HG03439 (cell line): ENCODE measurements around the gene RPH3AL.

Source experiments
- ATAC-seq: cut with Tn5 transposase; IDR thresholded peaks from one replicate; pipeline ENCODE4 v1.9.1; 2021; ENCODE audit warnings: mild to moderate bottlenecking, moderate library complexity; ENCODE audit not compliant: unreplicated experiment

RPH3AL gene

DNA sequence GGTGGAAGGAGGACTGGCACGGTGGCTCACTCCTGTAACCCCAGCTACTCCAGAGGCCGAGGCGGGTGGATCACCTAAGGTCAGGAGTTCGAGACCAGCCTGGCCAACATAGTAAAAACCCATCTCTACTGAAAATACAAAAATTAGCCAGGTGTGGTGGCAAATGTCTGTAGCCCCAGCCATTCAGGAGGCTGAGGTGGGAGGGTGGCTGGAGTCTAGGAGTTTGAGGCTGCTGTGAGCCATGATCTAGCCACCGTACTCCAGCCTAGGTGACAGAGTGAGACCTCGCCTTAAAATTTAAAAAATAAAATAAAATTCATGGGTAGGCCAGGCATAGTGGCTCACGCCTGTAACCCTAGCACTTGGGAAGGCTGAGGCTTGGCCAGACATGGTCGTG lies 1.2 kb upstream of the RPH3AL start:
- ATAC-seq = no peak

DNA sequence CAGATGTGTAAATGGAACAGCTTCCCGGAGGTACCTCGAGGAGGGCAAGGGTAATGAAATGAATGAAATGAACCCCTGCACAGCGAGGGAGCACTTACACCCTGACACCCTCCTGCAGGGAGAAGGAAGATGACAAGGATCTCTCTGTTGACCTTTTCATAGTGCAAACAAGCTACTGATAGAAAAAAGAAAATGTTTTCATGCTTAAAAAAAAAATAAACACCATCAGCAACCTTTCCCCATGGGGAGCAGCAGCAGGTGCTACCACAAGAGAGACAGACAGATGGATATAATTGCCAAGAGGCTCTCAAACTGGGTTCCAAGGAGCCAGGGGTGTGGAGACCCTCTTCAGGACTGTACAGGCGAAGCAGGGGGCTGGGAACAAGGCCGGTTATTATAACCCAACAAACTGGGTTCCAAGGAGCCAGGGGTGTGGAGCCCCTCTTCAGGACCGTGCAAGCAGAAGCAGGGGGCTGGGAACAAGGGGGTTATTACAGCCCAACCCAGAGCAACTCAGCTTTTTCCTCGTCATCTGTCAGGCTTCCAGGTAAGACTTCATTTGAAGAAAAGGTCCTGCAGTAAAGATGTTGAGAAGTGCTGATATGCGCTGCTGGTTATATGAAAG lies 718 bp upstream of the RPH3AL start:
- ATAC-seq = no peak

- ATAC-seq = no peak
Observed at GRCh38 chr17:351875-352420, 659 bp downstream of the RPH3AL start.

- no peak for ATAC-seq
Observed at GRCh38 chr17:351449-351738, 1.2 kb downstream of the RPH3AL start.

DNA sequence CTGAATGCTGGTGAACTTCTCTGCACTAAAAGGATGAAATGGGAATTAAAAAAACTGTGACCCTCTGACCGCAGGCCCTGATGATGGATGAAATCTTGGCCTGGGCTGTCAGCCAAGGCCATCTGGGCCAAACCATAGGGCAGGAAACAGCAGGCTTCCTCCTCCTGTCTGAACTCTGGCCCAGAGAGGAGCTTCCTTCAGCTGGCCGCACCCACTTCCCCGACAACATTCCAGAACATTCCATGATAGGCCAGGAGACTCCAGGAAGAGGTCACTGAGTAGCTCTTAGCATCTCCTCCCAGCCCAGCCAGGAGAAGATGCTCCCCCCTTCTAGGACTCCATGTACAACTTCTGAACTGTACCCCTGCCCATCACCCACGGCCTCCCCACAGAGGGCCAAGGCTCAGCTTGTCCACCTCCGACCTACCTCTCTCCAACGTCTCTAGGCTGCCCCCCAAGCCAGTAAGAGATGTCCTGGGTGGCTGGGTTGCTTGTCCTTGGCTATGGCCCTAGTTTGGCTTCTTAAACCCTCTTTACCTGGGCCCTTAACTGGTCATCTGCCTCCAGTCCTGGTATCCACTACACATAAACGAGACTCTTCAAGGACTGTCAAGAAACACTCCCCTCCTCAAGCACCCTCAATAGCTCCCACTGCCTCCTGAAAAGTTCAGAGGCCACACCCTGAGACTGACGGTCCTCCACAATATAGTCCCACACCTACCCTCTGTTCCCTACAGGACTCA lies 1.7 kb downstream of the RPH3AL start:
- ATAC-seq = no peak

- ATAC-seq = no peak
Observed at GRCh38 chr17:349666-350065, 2.9 kb downstream of the RPH3AL start.

GRCh38 chr17:348692-349425 lies 3.7 kb downstream of the RPH3AL start:
- ATAC-seq = no peak

DNA sequence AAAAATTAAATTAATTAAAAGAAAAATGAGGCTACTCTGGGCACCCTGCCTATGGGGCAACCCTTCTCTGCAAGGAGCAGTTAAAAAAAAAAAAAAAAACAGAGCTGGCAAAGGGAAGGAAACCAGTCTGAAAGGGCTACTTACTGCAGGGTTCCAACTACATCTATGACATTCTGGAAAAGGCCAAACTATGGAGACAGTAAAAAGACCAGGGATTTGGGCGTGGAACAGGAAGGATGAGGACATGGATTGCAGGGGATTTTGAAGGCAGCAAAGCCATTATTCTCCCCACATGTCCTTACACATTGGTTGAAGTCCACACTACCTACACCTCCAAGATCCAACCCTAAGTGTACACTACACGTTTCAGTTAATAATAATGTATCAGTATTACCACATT lies 4.6 kb downstream of the RPH3AL start:
- ATAC-seq = no peak

- ATAC-seq = no peak
Observed at GRCh38 chr17:347309-347899, 5.2 kb downstream of the RPH3AL start.

DNA sequence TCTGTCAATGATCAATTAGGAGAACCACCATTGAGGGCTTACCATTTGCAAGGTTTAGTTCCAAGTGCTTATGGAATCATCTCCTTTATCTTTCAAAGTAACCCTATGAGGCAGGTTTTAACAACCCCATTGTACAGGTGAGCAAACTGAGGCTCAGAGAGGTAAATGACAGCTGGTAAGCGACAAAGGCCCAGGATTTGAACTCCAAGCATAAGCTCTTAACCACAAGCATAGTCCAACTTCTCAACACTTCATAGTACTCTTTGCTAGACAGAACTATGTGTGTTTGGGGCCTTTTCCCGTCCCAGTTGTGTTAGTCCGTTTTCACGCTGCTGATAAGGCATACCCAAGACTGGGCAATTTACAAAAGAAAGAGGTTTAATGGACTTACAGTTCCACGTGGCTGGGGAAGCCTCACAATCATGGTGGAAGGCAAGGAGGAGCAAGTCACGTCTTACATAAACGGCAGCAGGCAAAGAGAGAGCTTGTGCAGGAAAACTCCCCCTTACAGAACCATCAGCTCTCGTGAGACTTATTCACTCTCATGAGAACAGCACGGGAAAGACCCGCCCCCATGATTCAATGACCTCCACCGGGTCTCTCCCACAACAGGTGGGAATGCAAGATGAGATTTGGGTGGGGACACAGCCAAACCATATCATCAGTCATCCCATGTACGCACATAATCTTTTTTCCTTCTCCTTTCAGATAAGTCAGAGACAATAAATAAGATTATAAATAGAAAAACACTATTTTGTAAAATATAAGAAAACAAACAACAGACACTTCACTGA lies 6.4 kb downstream of the RPH3AL start:
- no peak for ATAC-seq

GRCh38 chr17:345261-345660 lies 7.3 kb downstream of the RPH3AL start:
- ATAC-seq = no peak

DNA sequence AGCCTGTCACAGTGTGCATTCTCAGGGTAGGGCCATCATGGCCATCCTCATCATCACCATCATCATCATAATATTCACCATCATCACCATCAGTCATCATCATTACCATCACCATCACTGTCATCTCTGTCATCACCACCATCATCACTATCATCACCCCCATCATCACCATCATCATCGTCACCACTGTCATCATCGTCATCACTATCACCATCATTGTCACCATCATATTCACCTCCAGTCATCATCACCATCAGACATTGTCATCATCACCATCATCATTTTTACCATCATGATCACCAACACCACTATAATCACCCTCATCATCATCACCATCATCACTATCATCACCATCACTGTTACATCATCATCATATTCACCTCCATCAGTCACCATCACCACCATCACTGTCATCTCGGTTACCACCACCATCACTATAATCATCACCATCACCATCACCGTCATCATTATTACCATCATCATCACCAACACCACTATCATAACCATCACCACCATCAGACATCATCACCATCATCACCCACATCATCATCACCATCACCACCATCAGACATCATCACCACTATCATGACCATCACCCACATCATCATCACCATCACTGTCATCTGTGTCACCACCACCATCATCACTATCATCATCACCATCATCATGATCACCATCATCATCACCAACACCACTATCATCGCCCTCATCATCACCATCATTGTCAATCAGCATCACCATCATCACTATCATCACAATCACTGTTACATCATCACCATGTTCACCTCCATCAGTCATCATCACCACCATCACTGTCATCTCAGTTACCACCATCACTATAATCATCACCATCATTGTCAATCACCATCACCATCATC lies 8.5 kb downstream of the RPH3AL start:
- no peak for ATAC-seq

GRCh38 chr17:343211-343610 lies 9.4 kb downstream of the RPH3AL start:
- no peak for ATAC-seq

DNA sequence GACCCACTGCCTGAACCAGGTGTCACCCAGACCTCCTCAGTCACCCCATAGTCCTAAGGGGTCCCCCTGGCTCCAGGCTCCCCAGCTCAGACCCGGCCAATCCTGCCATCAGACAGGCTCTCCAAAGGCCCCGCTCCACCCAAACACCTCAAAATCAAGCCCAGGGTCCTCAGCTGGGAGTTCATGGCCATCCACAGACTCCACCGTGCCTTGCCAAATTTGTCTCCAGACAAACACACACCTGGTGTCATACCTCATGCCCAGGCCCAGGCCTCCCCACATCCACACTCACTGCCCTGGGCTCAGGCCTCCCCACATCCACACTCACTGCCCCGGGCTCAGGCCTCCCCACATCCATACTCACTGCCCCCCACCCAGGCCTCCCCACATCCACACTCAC lies 12.5 kb downstream of the RPH3AL start:
- no peak for ATAC-seq

GRCh38 chr17:339193-340061 lies 13.2 kb downstream of the RPH3AL start:
- ATAC-seq = no peak

DNA sequence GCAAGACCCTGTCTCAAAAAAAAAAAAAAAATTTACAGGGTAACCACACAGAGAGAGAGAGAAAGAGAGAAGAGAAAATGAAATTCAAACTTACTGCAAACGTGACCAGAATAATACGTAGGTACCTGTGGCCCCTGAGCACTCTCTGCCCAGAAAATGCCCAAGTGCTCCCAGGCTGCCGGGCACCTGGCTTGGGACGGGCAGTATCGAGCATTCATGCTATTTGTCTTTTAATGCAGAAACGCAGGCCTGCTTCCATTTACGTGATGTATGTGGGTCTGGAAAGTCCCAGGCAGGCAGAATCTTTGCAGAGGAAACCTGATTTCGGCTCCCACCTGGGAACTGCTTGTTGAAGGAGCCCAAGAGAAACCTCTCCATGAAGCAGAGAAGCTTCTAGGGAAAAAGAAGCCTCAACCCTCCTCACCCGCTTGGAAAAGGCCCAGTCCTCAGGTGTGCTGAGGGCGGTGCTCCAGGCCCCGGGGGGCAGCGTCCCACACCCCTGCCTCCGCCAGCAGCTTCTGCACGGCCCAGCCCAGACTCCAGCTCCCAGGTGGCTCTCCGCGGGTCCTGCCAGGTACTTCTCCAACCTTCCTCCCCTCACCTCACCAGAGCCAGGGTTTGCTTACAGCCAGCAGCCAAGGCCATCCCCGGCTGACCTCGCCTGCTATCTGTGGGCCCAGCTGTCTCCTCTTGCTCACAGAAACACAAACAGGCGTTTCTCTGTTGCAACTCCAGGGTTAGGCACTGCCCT lies 14.0 kb downstream of the RPH3AL start:
- no peak for ATAC-seq

GRCh38 chr17:337866-338265 lies 14.7 kb downstream of the RPH3AL start:
- ATAC-seq = no peak

DNA sequence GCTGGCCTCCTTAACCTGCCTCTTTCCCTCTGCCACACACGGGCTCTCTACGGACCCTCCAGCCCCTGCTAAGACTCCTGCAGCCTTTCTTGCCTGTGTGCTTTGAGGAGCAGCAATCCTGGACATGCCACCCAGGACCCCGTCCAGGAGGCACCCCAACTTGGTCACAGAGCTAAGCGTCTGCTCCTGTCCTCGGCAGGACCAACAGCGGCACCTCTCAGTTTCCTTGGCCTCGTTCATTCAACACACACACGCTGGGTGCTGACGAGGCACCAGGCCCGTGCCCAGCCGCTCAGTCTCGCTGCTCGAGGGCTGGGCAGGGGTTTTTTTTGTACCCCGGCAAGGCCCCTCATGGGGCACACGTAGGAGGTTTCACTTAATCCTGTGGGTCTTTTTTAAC lies 15.2 kb downstream of the RPH3AL start:
- no peak for ATAC-seq
